ENCODE data around the gene ZNF540.

The ZNF540 gene

GRCh38 chr19:37572203-37572602 lies 22.5 kb upstream of the ZNF540 start:
- no peak for TF ChIP-seq CREB1 (IDR thresholded peaks at IDR 0.05; ENCODE audit: low read depth)
- TF ChIP-seq EP300 (IDR thresholded peaks at IDR 0.05; ENCODE audit: borderline replicate concordance), result no peak
- TF ChIP-seq MAX (IDR thresholded peaks at IDR 0.05), result no peak
- no peak for TF ChIP-seq EGR1 (IDR thresholded peaks at IDR 0.05)
- no peak for TF ChIP-seq TEAD4 (IDR thresholded peaks at IDR 0.05)
- TF ChIP-seq FOXM1 (IDR thresholded peaks at IDR 0.05; ENCODE audit: borderline replicate concordance, low read depth), result no peak
- TF ChIP-seq RAD21 (IDR thresholded peaks at IDR 0.05; ENCODE audit: low read depth), result no peak
- no peak for TF ChIP-seq REST (IDR thresholded peaks at IDR 0.05; ENCODE audit: low read depth)
- TF ChIP-seq CEBPB (IDR thresholded peaks at IDR 0.05), result no peak
- TF ChIP-seq NFIC (IDR thresholded peaks at IDR 0.05), result no peak
- no peak for TF ChIP-seq TCF12 (IDR thresholded peaks at IDR 0.05; ENCODE audit: low read depth)
- TF ChIP-seq YY1 (IDR thresholded peaks at IDR 0.05; ENCODE audit: low read depth), result no peak
- TF ChIP-seq TAF1 (IDR thresholded peaks at IDR 0.05; ENCODE audit: low read depth), result no peak
- TF ChIP-seq ZBTB7A (IDR thresholded peaks at IDR 0.05; ENCODE audit: low read depth), result no peak
- no peak for TF ChIP-seq USF1 (IDR thresholded peaks at IDR 0.05)

- TF ChIP-seq EGR1 (IDR thresholded peaks at IDR 0.05) (no peak), CREB1 (IDR thresholded peaks at IDR 0.05; ENCODE audit: low read depth) (no peak), TAF1 (IDR thresholded peaks at IDR 0.05; ENCODE audit: low read depth) (no peak), YY1 (IDR thresholded peaks at IDR 0.05; ENCODE audit: low read depth) (no peak), NFIC (IDR thresholded peaks at IDR 0.05) (no peak)
Measured at GRCh38 chr19:37583340-37583739, 11.3 kb upstream of the ZNF540 start.

GRCh38 chr19:37593996-37594303 lies 726 bp upstream of the ZNF540 start:
- TF ChIP-seq CREB1 (IDR thresholded peaks at IDR 0.05; ENCODE audit: low read depth) (no peak), CEBPB (IDR thresholded peaks at IDR 0.05) (no peak), ZBTB7A (IDR thresholded peaks at IDR 0.05; ENCODE audit: low read depth) (no peak), TCF12 (IDR thresholded peaks at IDR 0.05; ENCODE audit: low read depth) (no peak), EGR1 (IDR thresholded peaks at IDR 0.05) (no peak), EP300 (IDR thresholded peaks at IDR 0.05; ENCODE audit: borderline replicate concordance) (no peak), USF1 (IDR thresholded peaks at IDR 0.05) (no peak), TEAD4 (IDR thresholded peaks at IDR 0.05) (no peak), YY1 (IDR thresholded peaks at IDR 0.05; ENCODE audit: low read depth) (no peak), NFIC (IDR thresholded peaks at IDR 0.05) (no peak), RAD21 (IDR thresholded peaks at IDR 0.05; ENCODE audit: low read depth) (no peak), TAF1 (IDR thresholded peaks at IDR 0.05; ENCODE audit: low read depth) (no peak), FOXM1 (IDR thresholded peaks at IDR 0.05; ENCODE audit: borderline replicate concordance, low read depth) (no peak), MAX (IDR thresholded peaks at IDR 0.05) (no peak), REST (IDR thresholded peaks at IDR 0.05; ENCODE audit: low read depth) (no peak)

GRCh38 chr19:37594982-37595382 lies 306 bp downstream of the ZNF540 start:
- TF ChIP-seq MAX (IDR thresholded peaks at IDR 0.05) (peak; percentile 44), REST (IDR thresholded peaks at IDR 0.05; ENCODE audit: low read depth) (no peak), YY1 (IDR thresholded peaks at IDR 0.05; ENCODE audit: low read depth) (0 out of 2 replicates have a peak, but pooled peaks have one; percentile 46), TEAD4 (IDR thresholded peaks at IDR 0.05) (peak; percentile 12; the same call in 1 of the 2 replicates)
